Lung (tissue), 12 donors: Measurements from ENCODE around the gene SLC10A7. TPM values are rescaled to one million over a fixed set of nuclear protein-coding genes. Genes with fewer than 3 reads are reported as not detected.

ENCODE experiments used
- ATAC-seq: fragments of 200-7000 bp; cut with Tn5 transposase; one replicate; pipeline ENCODE4 v1.9.1; 2020; ENCODE audit warnings: moderate number of reproducible peaks; ENCODE audit not compliant: insufficient read depth, low FRiP score
- DNase-seq, 3 donors: peaks; one replicate each; pipeline ENCODE4 v3.0.0-alpha.2; 2013 to 2017
- H3K27ac ChIP-seq, 2 donors: one replicate each; pipeline ENCODE4 v1.5.1; 2013; ENCODE audit warnings: mild to moderate bottlenecking in 2 of 2, moderate library complexity in 2 of 2, control low read depth in 1 of 2, inconsistent platforms in 1 of 2, low read depth in 1 of 2, low read length in 1 of 2
- H3K27me3 ChIP-seq, 3 donors: one replicate each; pipeline ENCODE4 v1.5.1; 2013; ENCODE audit warnings: low read length in 2 of 3; ENCODE audit not compliant: control insufficient read depth in 3 of 3, insufficient read depth in 3 of 3
- H3K36me3 ChIP-seq, 4 donors: one replicate each; pipeline ENCODE4 v1.5.1; 2013; ENCODE audit warnings: low read length in 4 of 4, mild to moderate bottlenecking in 1 of 4, moderate library complexity in 1 of 4; ENCODE audit not compliant: control insufficient read depth in 4 of 4, insufficient read depth in 4 of 4
- H3K4me1 ChIP-seq, 5 donors: one replicate each; pipeline ENCODE4 v1.5.1; 2013; ENCODE audit warnings: low read length in 5 of 5, mild to moderate bottlenecking in 2 of 5, moderate library complexity in 1 of 5; ENCODE audit not compliant: control insufficient read depth in 5 of 5, insufficient read depth in 5 of 5
- H3K4me3 ChIP-seq: one replicate; pipeline ENCODE4 v1.5.1; 2013; ENCODE audit warnings: mild to moderate bottlenecking, control low read depth, moderate library complexity
- H3K9ac ChIP-seq, 2 donors: one replicate each; pipeline ENCODE4 v1.5.1; 2013; ENCODE audit warnings: low read length in 2 of 2, control low read depth in 1 of 2; ENCODE audit not compliant: insufficient read depth in 1 of 2
- H3K9me3 ChIP-seq, 4 donors: one replicate each; pipeline ENCODE4 v1.5.1; 2013; ENCODE audit warnings: low read length in 3 of 4, mild to moderate bottlenecking in 1 of 4, moderate library complexity in 1 of 4; ENCODE audit not compliant: control insufficient read depth in 4 of 4, insufficient read depth in 3 of 4
- CTCF ChIP-seq: IDR thresholded peaks from 2 replicates; pipeline ENCODE4 v1.5.1; 2012; ENCODE audit warnings: mild to moderate bottlenecking; ENCODE audit errors: control extremely low read depth, extremely low read depth
- WGBS, 2 donors: extraction: QIAGEN DNeasy Blood & Tissue Kit; methylation state at CpG; one replicate each; pipeline ENCODE4 v1.1.7; 2013; 5-methylcytosine and 5-hydroxymethylcytosine counted together
- polyA plus RNA-seq, 2 donors: library from polyadenylated mRNA; stranded (reverse); fragments of 200-250 nt; gene quantifications; one replicate each; pipeline ENCODE4 v1.2.1, GENCODE V29; 2013
- total RNA-seq, 2 donors: library from RNA; depleted of rRNA in 1 of 2; stranded (reverse); fragments of >200 nt in 1 of 2; gene quantifications; one replicate each; pipeline ENCODE4 v1.2.1, GENCODE V29; 2014 to 2021
- donor health status: control.
- donor health status: control.
- donor health status: Bipolar disorder and iron deficiency.
- donor health status: healthy.
- donor health status: DM: yes; HTN: yes; CAD: no.

The SLC10A7 gene
- total and polyA plus RNA-seq, 4 donors = 3.2 to 33.4 (median 13.3) TPM

- DNase-seq (peak in 2 of 3 donors; percentile 1 to 9), ATAC-seq (no peak)
- Histone ChIP-seq H3K36me3 (peaks cover 0 to 2% (median 0%) of the 10 kb centered on the region in 4 donors), H3K27ac (no peak overlapping the region), H3K27me3 (no peaks in the 10 kb centered on the region), H3K4me1 (peaks cover 0 to under 1% (median 0%) of the 10 kb centered on the region in 5 donors), H3K4me3 (no peak overlapping the region), H3K9me3 (no peaks in the 10 kb centered on the region), H3K9ac (no peak overlapping the region)
- TF ChIP-seq CTCF = no peak
- WGBS, 2 donors = 69 to 81% methylated on average over 1 of the region's 1 CpG
Observed at GRCh38 chr4:146382194-146382593, 139.5 kb downstream of the SLC10A7 start.

- no peak for TF ChIP-seq CTCF
- ATAC-seq = no peak
- peaks cover 0 to 2% (median 0%) of the 10 kb centered on the region in 5 donors for H3K4me1 ChIP-seq
- H3K9ac ChIP-seq = no peak overlapping the region
- no peak for DNase-seq
- 81 to 87% methylated on average over 2 of the region's 2 CpGs for WGBS, 2 donors
- peaks cover 0 to 2% (median 0%) of the 10 kb centered on the region in 4 donors for H3K36me3 ChIP-seq
- H3K4me3 ChIP-seq = no peak overlapping the region
- no peak overlapping the region for H3K27ac ChIP-seq
- no peaks in the 10 kb centered on the region for H3K27me3 ChIP-seq
- H3K9me3 ChIP-seq = no peaks in the 10 kb centered on the region
Observed at GRCh38 chr4:146381263-146381872, 140.4 kb downstream of the SLC10A7 start.

GRCh38 chr4:146379744-146380143 is 142.0 kb downstream of the SLC10A7 start:
- TF ChIP-seq CTCF = no peak
- no peaks in the 10 kb centered on the region for H3K9me3 ChIP-seq
- H3K4me1 ChIP-seq = peaks cover 0 to 2% (median 0%) of the 10 kb centered on the region in 5 donors
- no peak overlapping the region for H3K9ac ChIP-seq
- no peak overlapping the region for H3K27ac ChIP-seq
- H3K36me3 ChIP-seq = peaks cover 0 to 2% (median 0%) of the 10 kb centered on the region in 4 donors
- DNase-seq (no peak), ATAC-seq (no peak)
- 96 to 97% methylated on average over 2 of the region's 2 CpGs for WGBS, 2 donors
- H3K4me3 ChIP-seq = no peak overlapping the region
- H3K27me3 ChIP-seq = no peaks in the 10 kb centered on the region

GRCh38 chr4:146371812-146372211 is 149.9 kb downstream of the SLC10A7 start:
- H3K4me3 ChIP-seq = no peak overlapping the region
- no peak overlapping the region for H3K9ac ChIP-seq
- H3K4me1 ChIP-seq = peaks cover 0 to 4% (median 0%) of the 10 kb centered on the region in 5 donors
- no peak for ATAC-seq
- no peak overlapping the region for H3K27ac ChIP-seq
- WGBS, 2 donors = 94 to 96% methylated on average over 1 of the region's 1 CpG
- H3K27me3 ChIP-seq = no peaks in the 10 kb centered on the region
- H3K36me3 ChIP-seq = no peaks in the 10 kb centered on the region
- H3K9me3 ChIP-seq = no peaks in the 10 kb centered on the region
- no peak for DNase-seq
- TF ChIP-seq CTCF = no peak
